Stimulated activated CD4-positive, alpha-beta T cell treated with anti-CD3 and anti-CD28 coated beads, Interleukin-1b, Interleukin-23, amount 100 ng/mL, for 24 hours (primary cell): ENCODE measurements around the gene DHODH.

Experiments
- DNase-seq, 4 experiments: peaks; one replicate each; pipeline ENCODE4 v3.0.0-alpha.2; 2020; ENCODE audit warnings: low read depth in 4 of 4, low spot score in 1 of 4

DHODH gene

DNA sequence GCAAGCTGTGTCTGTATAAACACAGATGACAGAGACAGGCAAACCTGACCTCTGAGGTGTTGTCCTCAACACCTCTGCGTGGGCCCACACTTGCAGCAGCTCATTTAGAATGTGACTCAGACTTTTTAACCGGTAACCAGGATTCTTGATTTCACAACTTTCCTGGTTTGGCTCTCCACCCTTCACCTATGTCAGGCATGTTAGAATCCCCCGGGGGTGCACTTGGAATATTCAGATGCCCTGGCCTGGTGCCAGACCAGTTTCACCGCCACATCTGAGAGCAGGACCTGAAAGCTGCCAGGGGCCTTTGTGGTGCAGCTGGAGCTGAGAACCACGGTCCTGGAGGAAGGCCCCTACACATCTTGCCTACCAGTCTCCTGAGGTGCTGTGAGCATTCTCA, 4.8 kb downstream of the DHODH start:
- no peak for DNase-seq

GRCh38 chr16:72013888-72014581, 5.5 kb downstream of the DHODH start:
- DNase-seq: no peak

DNA sequence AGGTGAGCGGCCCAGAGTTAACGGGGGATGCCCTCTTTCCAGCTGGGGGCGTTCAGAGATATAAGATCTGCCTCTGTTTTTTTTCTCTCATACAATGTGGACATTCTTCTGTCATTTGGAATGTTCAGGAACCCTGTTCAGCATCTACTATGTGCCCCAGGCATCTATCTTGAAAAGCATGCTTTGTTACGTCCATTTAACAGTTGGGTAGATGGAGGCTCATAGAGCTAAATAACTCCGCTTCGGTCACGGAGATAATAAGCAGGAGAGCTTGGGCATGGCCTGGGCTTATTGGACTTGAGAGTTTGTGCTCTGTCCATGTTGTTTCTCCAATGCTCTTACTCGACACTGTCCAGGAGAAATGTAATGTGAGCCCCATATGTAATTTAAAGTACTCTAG, 6.1 kb downstream of the DHODH start:
- DNase-seq: no peak

- DNase-seq: no peak
These were observed 6.6 kb downstream of the DHODH start for GRCh38 chr16:72015124-72015523.

- no peak for DNase-seq
These were observed 9.9 kb downstream of the DHODH start for GRCh38 chr16:72018470-72018869.

GRCh38 chr16:72021043-72021442, 12.5 kb downstream of the DHODH start:
- no peak for DNase-seq

DNA sequence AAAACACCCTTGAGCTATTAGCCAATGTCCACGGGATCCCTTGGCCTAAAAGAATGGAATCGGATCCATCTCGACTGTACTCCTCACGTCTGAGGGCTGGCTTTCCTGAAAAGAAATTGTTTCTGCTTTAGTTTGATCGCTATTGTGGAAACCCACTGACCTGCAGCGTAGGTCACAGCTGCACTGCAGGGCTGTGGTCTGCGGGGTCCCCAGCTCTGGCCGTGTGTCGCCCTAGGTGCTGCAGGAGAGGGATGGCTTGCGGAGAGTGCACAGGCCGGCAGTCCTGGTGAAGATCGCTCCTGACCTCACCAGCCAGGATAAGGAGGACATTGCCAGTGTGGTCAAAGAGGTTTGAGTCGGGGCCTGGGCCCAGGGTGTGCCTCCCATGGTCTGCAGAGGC, 13.6 kb downstream of the DHODH start:
- DNase-seq: no peak

DNA sequence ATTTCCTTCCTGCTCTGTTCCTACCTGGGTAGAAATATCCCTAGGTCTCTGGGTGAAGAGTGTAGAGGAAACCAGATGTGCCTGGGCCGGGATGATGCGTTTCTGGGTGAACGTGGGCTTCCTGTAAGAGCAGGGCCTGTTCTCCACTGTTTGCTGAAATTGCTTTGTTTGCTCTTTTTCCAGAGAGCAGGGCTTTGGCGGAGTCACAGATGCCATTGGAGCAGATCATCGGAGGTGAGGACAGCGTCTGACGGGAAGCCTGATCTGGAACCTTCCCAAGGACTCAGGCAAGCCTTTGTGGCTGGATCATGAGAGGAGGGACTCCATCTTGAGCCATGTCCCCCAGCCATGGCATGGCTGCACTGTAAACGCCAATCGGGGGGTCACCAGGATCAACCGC, 15.4 kb downstream of the DHODH start:
- DNase-seq: no peak

DNA sequence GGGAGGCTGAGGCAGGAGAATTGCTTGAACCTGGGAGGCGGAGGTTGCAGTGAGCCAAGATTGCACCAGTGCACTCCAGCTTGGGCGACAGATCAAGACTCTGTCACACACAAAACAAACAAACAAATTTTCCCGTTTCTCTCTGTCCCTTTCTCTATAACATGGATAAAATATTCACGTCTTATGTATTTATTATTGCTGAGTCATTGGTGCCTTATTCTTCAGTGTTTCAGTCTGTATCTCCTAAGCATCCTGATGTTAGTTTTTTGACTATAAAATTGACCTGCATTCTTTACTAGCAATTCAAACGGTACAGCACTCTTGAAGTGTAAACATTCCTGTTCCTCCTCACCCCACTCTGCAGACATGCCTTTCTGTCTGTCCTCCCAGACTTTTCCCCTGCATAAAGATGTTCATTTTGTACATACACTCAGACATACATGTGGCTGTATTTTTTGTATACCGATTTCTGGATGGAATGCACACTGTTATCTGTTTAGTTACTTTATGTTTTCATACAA, 16.4 kb downstream of the DHODH start:
- no peak for DNase-seq

GRCh38 chr16:72025404-72026114, 17.0 kb downstream of the DHODH start:
- DNase-seq: no peak

GRCh38 chr16:72027669-72028378, 19.3 kb downstream of the DHODH start:
- DNase-seq: no peak

GRCh38 chr16:72029567-72030271, 21.2 kb downstream of the DHODH start:
- DNase-seq: no peak

DNA sequence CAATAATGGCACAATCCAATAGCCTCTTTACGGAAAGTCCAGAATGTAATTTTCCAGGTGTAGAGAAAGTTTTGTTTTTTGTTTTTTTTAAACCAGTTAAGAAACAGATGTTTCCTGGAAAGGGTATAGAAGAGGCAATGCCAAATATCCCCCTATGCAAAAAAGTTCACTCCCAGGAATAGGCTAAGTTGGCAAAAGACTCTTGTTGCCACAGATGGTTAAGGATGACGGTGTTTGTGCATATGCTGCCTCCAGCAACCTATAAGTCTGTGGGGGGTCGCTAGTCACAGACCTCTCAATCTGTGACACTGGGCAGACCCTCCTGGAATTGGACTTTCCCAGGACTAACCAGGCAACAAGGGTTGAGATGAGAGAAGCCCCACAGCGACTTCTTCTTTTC, 24.9 kb downstream of the DHODH start:
- DNase-seq: no peak

- DNase-seq: no peak
These were observed 27.6 kb downstream of the DHODH start for GRCh38 chr16:72036098-72036497.

- DNase-seq: no peak
These were observed 33.7 kb downstream of the DHODH start for GRCh38 chr16:72042157-72042660.

DNA sequence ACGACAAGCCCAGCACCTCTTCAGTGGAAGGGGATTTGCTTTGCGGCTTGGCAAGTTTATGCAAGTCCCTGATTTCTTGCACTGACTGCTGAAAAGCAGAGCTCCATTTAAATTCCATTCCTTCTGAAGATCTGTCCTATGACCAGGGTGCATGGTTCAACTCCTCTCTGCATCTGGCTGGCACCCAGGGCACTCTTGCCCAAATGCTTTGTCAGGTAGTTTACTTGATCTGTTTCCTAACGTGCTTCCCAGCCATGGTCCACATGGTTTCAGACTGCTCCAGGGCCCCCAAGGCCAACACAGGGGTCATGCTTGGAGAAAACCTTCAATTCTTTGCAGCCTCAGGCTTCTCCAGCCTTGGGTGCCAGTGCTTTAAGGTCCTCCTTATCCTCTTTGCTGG, 34.5 kb downstream of the DHODH start:
- no peak for DNase-seq

GRCh38 chr16:72043539-72043938, 35.0 kb downstream of the DHODH start:
- DNase-seq: no peak

DNA sequence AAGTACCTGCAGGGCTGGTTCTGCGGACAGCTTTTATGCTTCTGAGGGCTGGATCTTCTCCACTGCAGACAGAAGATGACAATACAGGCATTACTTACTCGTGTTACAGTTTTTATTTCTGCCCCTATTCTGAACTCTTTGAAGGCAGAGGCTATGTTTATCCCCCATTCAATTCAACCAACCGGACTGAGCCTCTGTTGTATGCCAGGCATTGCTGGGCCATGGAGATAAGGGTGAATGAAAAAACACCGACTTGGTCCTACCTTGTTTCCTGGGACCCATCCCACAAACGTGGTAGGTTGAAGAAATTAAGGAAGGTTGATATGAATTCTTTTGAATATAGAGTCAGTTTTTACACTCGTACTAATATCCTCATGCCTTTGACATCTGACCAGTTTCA, 35.8 kb downstream of the DHODH start:
- DNase-seq: no peak

DNA sequence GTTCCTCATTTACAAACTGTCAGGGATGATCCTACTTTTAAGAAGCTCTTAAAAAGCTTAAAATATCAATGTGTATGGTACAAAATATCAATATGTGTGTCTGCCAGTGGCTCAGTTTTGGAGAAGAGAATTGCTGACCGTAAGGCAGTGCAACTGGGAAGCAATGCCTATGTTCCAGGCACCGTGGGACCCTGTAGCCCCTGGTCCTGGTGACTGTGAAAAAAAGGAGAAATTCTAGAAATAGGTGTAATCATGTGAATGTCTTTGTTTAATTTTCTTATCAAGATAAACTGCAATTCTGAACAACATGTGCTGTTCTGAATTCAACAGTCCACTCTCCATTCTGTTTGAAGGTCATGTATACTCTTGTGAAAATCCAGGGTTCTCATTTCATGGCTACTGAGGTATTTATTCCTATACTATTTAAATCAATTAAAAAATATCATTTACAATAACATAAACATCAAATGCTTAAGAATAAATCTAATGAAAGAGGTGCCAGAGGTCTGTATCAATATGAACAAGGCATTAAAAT, 36.3 kb downstream of the DHODH start:
- no peak for DNase-seq

- DNase-seq: no peak
These were observed 40.6 kb downstream of the DHODH start for GRCh38 chr16:72049110-72049509.
